ENCODE measurements around the gene SLC25A17. TPM values are rescaled to one million over a fixed set of nuclear protein-coding genes. Genes with fewer than 3 reads are reported as not detected.

SLC25A17 gene
- total RNA-seq, 1 experiment from 2014 or later, result 24.4 TPM

DNA sequence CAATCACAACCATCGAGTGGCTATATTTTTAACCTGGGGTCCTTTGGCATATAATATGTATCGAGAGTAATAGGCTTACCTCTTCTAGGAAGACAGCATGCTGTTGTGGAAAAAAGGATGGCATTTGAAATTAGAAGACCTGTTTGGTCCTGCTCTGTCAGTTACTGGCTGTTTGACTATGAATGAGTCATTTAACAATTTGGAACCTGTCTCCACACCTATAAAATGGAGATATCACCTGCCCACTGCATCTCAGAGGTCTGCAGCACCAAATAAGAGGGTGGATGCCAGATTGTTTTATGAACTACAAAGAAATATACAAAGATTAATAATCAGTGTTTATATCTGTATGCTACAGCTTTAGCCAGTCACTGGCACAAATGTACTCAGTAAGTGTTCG, 60.8 kb downstream of the SLC25A17 start:
- DNase-seq (ENCODE audit: low read depth), result no peak

GRCh38 chr22:40757071-40757470, 62.1 kb downstream of the SLC25A17 start:
- no peak for DNase-seq (ENCODE audit: low read depth)

DNA sequence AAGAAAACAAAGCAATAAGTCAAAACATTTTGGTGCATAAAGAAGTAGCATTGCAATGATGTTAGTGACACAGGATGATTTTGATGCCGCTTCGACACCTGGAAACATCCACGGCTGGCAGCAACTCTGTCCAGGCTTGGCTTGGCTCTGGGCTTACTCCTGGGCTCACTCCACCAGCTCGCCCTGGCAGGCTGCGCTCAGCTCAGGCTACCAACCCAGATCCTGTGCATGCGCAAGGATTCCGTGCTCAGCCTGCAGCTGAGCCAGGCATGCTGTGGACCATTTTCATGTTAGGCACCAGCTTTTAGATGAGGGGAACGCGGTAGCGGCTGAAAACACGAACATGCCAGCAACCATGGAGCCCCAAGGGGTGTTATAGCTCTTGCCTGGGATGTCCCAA, 66.0 kb downstream of the SLC25A17 start:
- DNase-seq (ENCODE audit: low read depth), result no peak

DNA sequence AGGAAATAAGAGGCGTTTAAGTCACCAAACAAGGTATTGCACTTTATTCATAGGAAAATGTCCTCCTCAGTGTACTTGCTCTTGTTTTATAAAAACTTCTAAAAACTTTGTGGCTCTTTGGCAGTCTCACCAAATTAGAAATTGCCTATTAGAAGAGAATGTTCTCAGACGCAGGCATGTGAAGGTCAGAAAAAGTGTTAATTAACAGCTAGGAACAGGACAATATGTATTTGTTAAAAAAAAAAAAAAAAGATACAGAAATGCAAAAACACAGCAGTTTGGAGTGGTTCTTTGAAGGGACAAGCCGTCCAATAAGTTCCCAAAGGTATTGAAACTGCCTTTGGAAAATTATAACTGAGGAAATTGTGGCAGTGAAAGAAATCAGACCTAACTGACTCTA, 67.9 kb downstream of the SLC25A17 start:
- no peak for DNase-seq (ENCODE audit: low read depth)

DNA sequence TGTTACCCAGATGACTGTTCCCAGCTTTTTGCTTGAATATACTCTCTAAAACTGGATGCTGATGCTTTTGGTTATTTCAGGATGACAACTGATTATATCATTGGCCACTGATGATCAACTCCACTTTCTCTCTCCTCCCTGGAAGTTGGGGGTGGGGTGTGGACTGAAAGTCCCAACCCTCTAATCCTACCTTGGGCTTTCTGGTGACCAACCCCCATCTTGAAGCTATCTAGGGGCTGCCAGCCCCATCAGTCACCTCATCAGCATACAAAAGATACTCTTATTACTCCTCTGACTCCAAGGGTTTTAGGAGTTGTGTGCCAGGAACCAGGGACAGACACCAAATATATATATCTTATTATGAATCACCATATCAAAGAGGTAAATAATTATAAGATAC, 69.3 kb downstream of the SLC25A17 start:
- DNase-seq (ENCODE audit: low read depth), result no peak

GRCh38 chr22:40748388-40749355, 70.5 kb downstream of the SLC25A17 start:
- DNase-seq (ENCODE audit: low read depth), result no peak

GRCh38 chr22:40747361-40747760, 71.8 kb downstream of the SLC25A17 start:
- no peak for DNase-seq (ENCODE audit: low read depth)

GRCh38 chr22:40746428-40747220, 72.5 kb downstream of the SLC25A17 start:
- DNase-seq (ENCODE audit: low read depth), result no peak

GRCh38 chr22:40743768-40744167, 75.4 kb downstream of the SLC25A17 start:
- DNase-seq (ENCODE audit: low read depth), result no peak

GRCh38 chr22:40741116-40741515, 78.0 kb downstream of the SLC25A17 start:
- DNase-seq (ENCODE audit: low read depth), result no peak

- no peak for DNase-seq (ENCODE audit: low read depth)
Measured at GRCh38 chr22:40739721-40740120, 79.4 kb downstream of the SLC25A17 start.

DNA sequence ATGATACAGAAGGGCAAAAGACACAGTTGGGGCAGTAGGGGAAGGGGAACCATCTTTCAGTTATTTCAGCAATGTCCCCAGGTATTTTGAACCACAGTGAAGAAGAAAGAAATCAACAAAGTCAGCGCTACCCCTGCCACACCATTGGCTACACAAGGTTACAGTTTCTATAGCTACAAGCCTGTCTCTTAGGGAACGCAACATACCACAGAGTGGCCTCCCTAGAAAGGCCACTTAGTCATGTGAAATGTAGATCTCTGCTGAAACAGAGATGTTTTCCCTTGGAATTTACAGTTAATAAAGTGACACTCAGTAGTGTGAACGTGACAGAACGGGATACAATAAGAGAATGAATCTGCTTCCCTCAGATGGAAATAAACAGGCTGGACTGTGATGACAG, 85.2 kb downstream of the SLC25A17 start:
- DNase-seq (ENCODE audit: low read depth), result no peak

DNA sequence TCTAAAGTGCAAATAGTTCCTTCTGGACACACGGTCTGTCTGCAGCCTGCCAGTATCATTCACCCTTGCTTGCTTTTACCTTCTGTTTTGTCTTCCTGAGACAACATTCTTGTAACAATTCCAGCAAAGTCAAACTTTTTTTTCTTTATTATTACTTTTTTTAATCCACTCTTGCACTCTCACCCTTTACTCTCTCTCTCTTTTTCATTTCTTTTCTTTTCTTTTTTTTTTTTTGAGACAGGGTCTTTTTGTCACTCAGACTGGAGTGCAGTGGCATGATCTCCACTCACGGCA, 86.2 kb downstream of the SLC25A17 start:
- no peak for DNase-seq (ENCODE audit: low read depth)

DNA sequence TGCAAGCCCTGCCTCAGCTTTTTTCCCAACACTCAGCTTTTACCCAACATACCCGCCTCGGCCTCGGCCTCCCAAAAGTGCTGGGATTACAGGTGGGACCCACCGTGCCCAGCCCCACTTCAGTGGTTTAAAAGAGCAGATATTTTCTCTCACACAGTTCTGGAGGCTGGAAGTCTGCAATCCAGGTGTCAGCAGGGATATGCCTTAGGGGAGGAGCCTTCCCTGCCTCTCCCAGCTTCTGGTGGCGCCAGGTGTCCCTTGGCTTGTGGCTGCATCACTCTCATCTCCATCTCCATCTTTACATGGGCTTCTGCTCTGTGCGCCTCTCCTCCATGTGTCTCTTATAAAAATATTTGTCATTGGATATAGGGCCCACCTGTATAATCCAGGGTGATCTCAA, 89.9 kb downstream of the SLC25A17 start:
- DNase-seq (ENCODE audit: low read depth), result no peak

DNA sequence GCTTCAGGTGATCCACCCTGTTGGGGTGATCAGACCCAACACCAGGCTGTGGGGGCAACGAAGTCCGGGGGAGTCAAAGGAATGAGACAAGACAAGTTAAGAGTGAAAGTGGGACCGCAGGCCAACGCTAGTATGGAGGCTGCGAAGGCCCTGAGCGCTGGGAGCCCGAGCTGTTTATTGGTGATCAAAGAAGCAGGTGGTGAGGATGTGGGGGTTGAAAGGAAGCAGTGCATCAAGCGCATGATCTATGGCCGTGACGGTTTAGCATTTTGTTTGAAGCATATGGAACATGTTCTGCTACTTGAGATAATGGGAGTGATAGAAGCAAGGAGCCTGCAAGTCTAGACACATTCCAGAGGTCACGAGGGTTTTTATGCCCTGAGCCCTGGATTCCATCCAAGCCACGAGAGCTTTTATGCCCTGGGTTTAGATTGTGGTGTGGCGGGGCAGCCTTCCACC, 90.4 kb downstream of the SLC25A17 start:
- peak; percentile 67 for DNase-seq (ENCODE audit: low read depth)

DNA sequence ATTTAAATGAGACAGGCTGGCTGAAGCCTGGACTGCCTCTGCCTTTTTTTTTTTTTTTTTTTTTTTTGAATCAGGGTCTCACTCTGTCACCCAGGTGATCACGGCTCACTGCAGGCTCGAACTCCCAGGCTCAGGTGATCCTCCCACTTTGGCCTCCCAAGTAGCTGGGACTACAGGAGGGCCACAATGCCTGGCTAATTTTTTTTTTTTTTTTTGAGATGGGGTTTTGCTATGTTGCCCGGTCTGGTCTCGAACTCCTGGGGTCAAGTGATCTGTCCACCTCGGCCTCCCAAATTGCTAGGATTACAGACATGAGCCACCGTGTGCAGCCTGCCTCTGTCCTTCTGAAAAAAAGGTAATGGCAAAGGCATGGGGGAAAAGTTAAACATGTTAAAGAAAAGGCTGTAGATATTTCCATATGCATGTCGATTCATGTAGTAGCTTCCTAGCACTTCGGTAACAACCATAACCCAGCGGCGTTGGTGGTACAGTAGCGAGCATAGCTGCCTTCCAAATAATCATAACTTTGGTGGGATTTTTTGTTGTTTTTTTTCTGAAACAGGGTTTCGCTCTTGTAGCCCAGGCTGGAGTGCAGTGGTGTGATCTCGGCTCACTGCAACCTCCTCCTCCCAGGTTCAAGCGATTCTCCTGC, 91.1 kb downstream of the SLC25A17 start:
- DNase-seq (ENCODE audit: low read depth), result no peak

DNA sequence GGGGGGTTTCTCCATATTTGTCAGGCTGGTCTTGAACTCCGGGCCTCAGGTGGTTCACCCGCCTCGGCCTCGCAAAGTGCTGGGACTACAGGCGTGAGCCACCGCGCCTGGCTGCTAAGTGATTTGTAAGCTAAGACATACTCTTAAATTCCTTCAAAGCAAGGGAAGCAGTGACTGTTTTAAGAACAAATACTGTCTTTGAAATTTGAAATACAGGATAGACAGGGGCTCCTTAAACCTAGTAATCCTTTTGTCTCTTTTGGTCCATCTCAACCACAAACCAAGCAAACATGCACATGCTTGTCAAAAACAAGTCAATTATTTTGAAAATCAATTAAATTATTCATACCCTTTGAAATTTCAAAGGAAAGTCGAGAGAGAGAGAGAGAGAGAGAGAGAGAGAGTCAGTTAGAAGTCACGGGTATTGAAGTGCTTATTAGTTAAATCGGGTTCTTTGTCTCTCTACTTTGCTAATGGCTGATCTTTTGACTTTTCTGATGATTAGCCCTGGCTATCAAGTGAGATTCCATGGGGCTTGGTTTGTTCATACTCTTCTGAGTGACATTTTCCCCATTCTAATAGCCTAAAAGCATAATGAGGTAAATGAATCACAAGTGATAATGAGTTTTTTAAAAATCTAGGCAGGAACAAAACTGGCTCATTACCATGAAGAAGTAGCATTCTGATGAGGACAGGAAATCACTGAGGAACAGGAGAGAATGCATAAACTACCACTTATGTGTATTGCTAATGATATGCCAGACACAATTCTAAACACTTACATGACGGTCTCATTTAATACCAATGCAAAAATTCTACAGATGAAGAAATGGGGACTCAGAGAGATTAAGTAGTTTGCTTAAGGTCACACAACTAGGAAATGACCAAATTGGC, 91.8 kb downstream of the SLC25A17 start:
- no peak for DNase-seq (ENCODE audit: low read depth)

GRCh38 chr22:40726514-40726913, 92.6 kb downstream of the SLC25A17 start:
- peak; percentile 67 for DNase-seq (ENCODE audit: low read depth)

DNA sequence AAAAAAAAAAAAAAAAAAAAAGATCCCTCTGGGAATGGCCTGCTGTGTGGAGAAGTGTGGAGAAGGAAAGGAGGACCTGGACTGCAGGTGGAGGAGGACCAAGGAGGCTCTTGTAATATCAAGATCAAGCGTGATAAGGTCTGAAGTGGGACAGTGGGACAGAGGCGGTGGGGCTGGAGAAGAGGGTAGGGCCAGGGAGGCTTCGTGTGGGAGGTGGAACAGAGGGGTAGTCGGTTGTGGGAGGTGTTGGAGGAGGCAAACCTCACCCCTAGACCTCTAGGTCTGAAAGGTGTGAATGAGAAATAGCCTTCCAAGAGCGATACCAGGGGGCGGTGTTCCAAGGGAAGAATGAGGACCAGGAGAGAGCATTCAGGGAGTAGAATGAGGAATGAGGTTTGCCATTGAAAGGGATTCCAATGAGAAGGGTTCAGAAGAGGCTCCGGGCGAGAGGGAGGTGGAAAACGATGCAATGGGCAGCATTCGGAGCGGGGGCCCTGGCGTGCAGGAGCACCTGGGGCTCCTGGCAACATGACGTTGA, 95.7 kb downstream of the SLC25A17 start:
- DNase-seq (ENCODE audit: low read depth), result no peak

DNA sequence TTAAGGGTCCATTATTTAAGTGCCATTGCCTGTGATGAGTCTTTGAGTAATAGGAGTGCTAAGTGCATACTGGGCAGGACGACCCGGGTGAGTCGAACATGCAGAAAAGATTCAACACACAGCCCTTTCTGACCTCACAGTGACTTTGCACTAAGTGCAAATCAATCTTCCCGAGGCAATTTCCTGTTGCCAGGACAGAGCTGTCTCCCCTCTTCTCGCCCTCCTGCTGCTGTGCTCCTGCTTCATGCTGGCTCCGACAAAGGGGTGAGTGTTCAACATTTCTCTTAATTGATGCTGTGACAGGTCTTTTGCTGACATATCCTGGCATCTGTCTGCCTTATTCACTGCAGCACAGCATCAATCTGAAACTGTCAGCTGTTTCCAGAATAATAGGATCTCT, 97.9 kb downstream of the SLC25A17 start:
- DNase-seq (ENCODE audit: low read depth), result peak; percentile 66
